ENCODE measurements around the gene NOM1. TPM values are rescaled to one million over a fixed set of nuclear protein-coding genes. Genes with fewer than 3 reads are reported as not detected.
"Not testable (repeated sequence)": the region's sequence is repeated elsewhere in the genome, so short reads cannot be mapped to it uniquely, and the experiment has no call there.

NOM1 gene
- total RNA-seq, 2 donors from 2014 or later, result 20.5 to 37.4 TPM

GRCh38 chr7:156928406-156928747, 21.1 kb upstream of the NOM1 start:
- ATAC-seq (replicated peaks), result no peak
- no peaks in the 10 kb centered on the region for H3K36me3 Mint-ChIP-seq (ENCODE audit: low read depth)
- no peak overlapping the region for H3K4me3 Mint-ChIP-seq
- H3K27ac Mint-ChIP-seq, result no peak overlapping the region
- H3K9me3 Mint-ChIP-seq, result peaks cover under 1% of the 10 kb centered on the region
- peaks cover 13% of the 10 kb centered on the region for H3K4me1 Mint-ChIP-seq
- no peaks in the 10 kb centered on the region for H3K27me3 Mint-ChIP-seq

GRCh38 chr7:156929789-156930539, 19.5 kb upstream of the NOM1 start:
- H3K4me1 Mint-ChIP-seq, result peaks cover 5% of the 10 kb centered on the region
- no peaks in the 10 kb centered on the region for H3K9me3 Mint-ChIP-seq
- no peaks in the 10 kb centered on the region for H3K27me3 Mint-ChIP-seq
- no peak overlapping the region for H3K27ac Mint-ChIP-seq
- peak; percentile 50 for ATAC-seq (replicated peaks)
- no peak overlapping the region for H3K4me3 Mint-ChIP-seq
- H3K36me3 Mint-ChIP-seq (ENCODE audit: low read depth), result no peaks in the 10 kb centered on the region

- Mint-ChIP-seq H3K9me3 (no peaks in the 10 kb centered on the region), H3K4me3 (no peak overlapping the region)
Measured at GRCh38 chr7:156932006-156932405, 17.5 kb upstream of the NOM1 start.

GRCh38 chr7:156935250-156935649, 14.3 kb upstream of the NOM1 start:
- no peaks in the 10 kb centered on the region for H3K4me1 Mint-ChIP-seq
- ATAC-seq (replicated peaks), result no peak

More at GRCh38 chr7:156932006-156932405, 17.5 kb upstream of the NOM1 start:
- ATAC-seq (replicated peaks), result no peak
- H3K27me3 Mint-ChIP-seq, result peaks cover 3% of the 10 kb centered on the region
- peak overlapping the region; percentile 17 for H3K27ac Mint-ChIP-seq
- H3K4me1 Mint-ChIP-seq, result peaks cover 5% of the 10 kb centered on the region
- no peaks in the 10 kb centered on the region for H3K36me3 Mint-ChIP-seq (ENCODE audit: low read depth)

GRCh38 chr7:156936766-156937165, 12.7 kb upstream of the NOM1 start:
- H3K27me3 Mint-ChIP-seq, result peaks cover 15% of the 10 kb centered on the region
- not testable (repeated sequence) for H3K27ac Mint-ChIP-seq; ATAC-seq (replicated peaks); H3K36me3 Mint-ChIP-seq (ENCODE audit: low read depth); H3K9me3 Mint-ChIP-seq; H3K4me1 Mint-ChIP-seq; H3K4me3 Mint-ChIP-seq

More at GRCh38 chr7:156935250-156935649, 14.3 kb upstream of the NOM1 start:
- Mint-ChIP-seq H3K36me3 (ENCODE audit: low read depth) (no peaks in the 10 kb centered on the region), H3K27ac (no peak overlapping the region), H3K27me3 (peaks cover 10% of the 10 kb centered on the region), H3K9me3 (no peaks in the 10 kb centered on the region), H3K4me3 (no peak overlapping the region)

GRCh38 chr7:156940421-156941122, 8.9 kb upstream of the NOM1 start:
- Mint-ChIP-seq H3K27ac (no peak overlapping the region), H3K9me3 (no peaks in the 10 kb centered on the region), H3K4me1 (no peaks in the 10 kb centered on the region), H3K36me3 (ENCODE audit: low read depth) (no peaks in the 10 kb centered on the region), H3K4me3 (no peak overlapping the region), H3K27me3 (peaks cover 34% of the 10 kb centered on the region)
- ATAC-seq (replicated peaks), result no peak

GRCh38 chr7:156941393-156942182, 7.9 kb upstream of the NOM1 start:
- no peaks in the 10 kb centered on the region for H3K9me3 Mint-ChIP-seq
- no peaks in the 10 kb centered on the region for H3K36me3 Mint-ChIP-seq (ENCODE audit: low read depth)
- H3K4me3 Mint-ChIP-seq, result no peak overlapping the region
- ATAC-seq (replicated peaks), result no peak
- peaks cover 34% of the 10 kb centered on the region for H3K27me3 Mint-ChIP-seq
- H3K27ac Mint-ChIP-seq, result no peak overlapping the region
- H3K4me1 Mint-ChIP-seq, result no peaks in the 10 kb centered on the region

GRCh38 chr7:156942708-156943090, 6.8 kb upstream of the NOM1 start:
- H3K27me3 Mint-ChIP-seq, result peaks cover 28% of the 10 kb centered on the region
- H3K36me3 Mint-ChIP-seq (ENCODE audit: low read depth), result no peaks in the 10 kb centered on the region
- peak; percentile 44 for ATAC-seq (replicated peaks)
- peak overlapping the region; percentile 22 for H3K4me3 Mint-ChIP-seq
- no peak overlapping the region for H3K27ac Mint-ChIP-seq
- no peaks in the 10 kb centered on the region for H3K4me1 Mint-ChIP-seq
- no peaks in the 10 kb centered on the region for H3K9me3 Mint-ChIP-seq

GRCh38 chr7:156943091-156944041, 6.1 kb upstream of the NOM1 start:
- H3K27ac Mint-ChIP-seq, result no peak overlapping the region
- no peaks in the 10 kb centered on the region for H3K4me1 Mint-ChIP-seq
- H3K27me3 Mint-ChIP-seq, result peaks cover 24% of the 10 kb centered on the region
- H3K4me3 Mint-ChIP-seq, result peak overlapping the region; percentile 22
- ATAC-seq (replicated peaks), result peak; percentile 62
- no peaks in the 10 kb centered on the region for H3K36me3 Mint-ChIP-seq (ENCODE audit: low read depth)
- no peaks in the 10 kb centered on the region for H3K9me3 Mint-ChIP-seq

GRCh38 chr7:156944876-156945275, 4.6 kb upstream of the NOM1 start:
- Mint-ChIP-seq H3K27me3 (peaks cover 24% of the 10 kb centered on the region), H3K4me1 (no peaks in the 10 kb centered on the region), H3K9me3 (no peaks in the 10 kb centered on the region), H3K4me3 (no peak overlapping the region), H3K27ac (no peak overlapping the region), H3K36me3 (ENCODE audit: low read depth) (no peaks in the 10 kb centered on the region)
- ATAC-seq (replicated peaks), result no peak

- H3K27ac Mint-ChIP-seq, result no peak overlapping the region
- H3K4me1 Mint-ChIP-seq, result peaks cover 6% of the 10 kb centered on the region
- H3K36me3 Mint-ChIP-seq (ENCODE audit: low read depth), result peaks cover 20% of the 10 kb centered on the region
- ATAC-seq (replicated peaks), result no peak
- peaks cover 20% of the 10 kb centered on the region for H3K27me3 Mint-ChIP-seq
- H3K9me3 Mint-ChIP-seq, result no peaks in the 10 kb centered on the region
- H3K4me3 Mint-ChIP-seq, result peak overlapping the region; percentile 6
Measured at GRCh38 chr7:156947120-156947843, 2.2 kb upstream of the NOM1 start.

GRCh38 chr7:156948361-156948760, 1.2 kb upstream of the NOM1 start:
- Mint-ChIP-seq H3K27ac (no peak overlapping the region), H3K36me3 (ENCODE audit: low read depth) (peaks cover 31% of the 10 kb centered on the region), H3K4me3 (no peak overlapping the region), H3K27me3 (peaks cover 19% of the 10 kb centered on the region), H3K4me1 (peaks cover 6% of the 10 kb centered on the region), H3K9me3 (no peaks in the 10 kb centered on the region)
- ATAC-seq (replicated peaks), result no peak

GRCh38 chr7:156950381-156950858, 908 bp downstream of the NOM1 start:
- Mint-ChIP-seq H3K4me3 (peak overlapping the region; percentile 99), H3K27me3 (peaks cover under 1% of the 10 kb centered on the region), H3K4me1 (peaks cover 6% of the 10 kb centered on the region), H3K36me3 (ENCODE audit: low read depth) (peaks cover 51% of the 10 kb centered on the region), H3K9me3 (no peaks in the 10 kb centered on the region), H3K27ac (peak overlapping the region; percentile 98)
- ATAC-seq (replicated peaks), result no peak
